HG03432 (cell line): Measurements from ENCODE around the gene USP6NL.

Experiments
- ATAC-seq: cut with Tn5 transposase; IDR thresholded peaks from one replicate; pipeline ENCODE4 v1.9.1; 2021; ENCODE audit warnings: mild to moderate bottlenecking, moderate library complexity; ENCODE audit not compliant: unreplicated experiment

Gene USP6NL

GRCh38 chr10:11617233-11617632 lies 5.8 kb upstream of the USP6NL start:
- no peak for ATAC-seq

DNA sequence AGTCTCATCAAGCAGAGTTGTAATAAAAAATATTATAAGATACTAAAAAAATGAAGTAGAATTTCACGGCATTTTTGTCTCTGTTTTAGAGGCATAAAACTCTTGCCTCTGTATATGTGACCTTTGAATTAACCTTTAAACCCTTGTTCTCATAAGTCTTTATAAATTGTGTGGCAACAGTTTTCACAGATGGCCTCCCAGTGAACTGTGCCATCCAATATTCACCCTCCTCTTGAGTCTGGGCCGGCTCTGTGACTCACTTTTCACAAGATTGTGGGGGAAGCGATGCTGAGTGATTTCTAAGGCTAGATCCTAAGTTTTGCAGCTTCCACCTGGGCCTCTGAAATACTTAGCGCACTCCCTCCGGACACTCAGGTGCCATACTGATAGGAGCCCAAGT lies 4.6 kb upstream of the USP6NL start:
- no peak for ATAC-seq

DNA sequence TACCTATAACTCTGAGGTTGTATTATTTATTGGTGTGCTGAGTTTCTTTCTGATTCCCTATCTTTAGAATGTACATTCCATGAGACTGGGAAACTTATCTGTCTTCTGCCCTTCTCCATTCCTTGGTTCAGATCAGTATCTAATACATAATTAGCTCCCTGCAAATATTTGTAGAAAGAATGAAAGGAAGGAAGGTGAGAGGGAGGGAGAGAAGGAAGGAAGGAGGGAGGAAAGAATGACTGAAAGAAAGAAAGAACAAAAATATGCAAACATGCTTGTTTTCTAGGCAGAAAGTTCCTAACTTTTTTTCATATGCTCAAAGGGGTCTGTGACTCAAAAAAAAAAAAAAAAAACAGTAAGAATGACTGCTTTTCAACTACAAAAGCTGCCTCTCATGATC lies 3.9 kb upstream of the USP6NL start:
- no peak for ATAC-seq

- no peak for ATAC-seq
These were observed 861 bp upstream of the USP6NL start for GRCh38 chr10:11612021-11613001.

- ATAC-seq: peak; percentile 11
These were observed 613 bp downstream of the USP6NL start for GRCh38 chr10:11610826-11611247.

DNA sequence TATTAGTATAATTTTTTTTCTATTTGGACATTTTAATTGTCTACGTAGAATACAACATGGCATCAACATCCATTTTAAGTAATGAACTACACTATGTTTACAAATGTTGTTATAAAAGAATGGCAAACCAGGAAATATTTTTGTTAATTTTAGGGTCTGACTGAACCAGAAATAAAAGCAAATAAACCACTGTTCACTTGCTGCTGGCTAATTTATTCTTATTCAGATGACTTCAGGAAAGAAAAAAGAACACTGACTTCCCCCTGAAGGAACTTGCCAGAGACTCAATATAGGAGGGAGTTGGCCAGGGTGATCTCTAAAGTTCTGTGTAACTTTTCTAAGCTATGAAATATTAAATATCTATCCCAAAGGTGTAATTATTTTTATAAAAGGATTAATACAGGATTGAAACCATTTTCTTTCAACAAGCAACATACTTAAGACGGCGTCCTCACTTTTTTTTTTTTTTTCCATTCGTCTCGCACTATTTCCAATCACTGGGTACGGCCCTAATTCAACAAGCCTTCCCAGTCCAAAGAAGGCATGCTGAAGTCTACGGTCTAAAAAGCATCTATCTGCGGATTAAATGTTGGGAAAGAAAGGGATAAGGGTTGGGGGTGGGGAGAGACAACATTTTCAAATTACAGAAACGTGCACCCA lies 1.2 kb downstream of the USP6NL start:
- no peak for ATAC-seq

DNA sequence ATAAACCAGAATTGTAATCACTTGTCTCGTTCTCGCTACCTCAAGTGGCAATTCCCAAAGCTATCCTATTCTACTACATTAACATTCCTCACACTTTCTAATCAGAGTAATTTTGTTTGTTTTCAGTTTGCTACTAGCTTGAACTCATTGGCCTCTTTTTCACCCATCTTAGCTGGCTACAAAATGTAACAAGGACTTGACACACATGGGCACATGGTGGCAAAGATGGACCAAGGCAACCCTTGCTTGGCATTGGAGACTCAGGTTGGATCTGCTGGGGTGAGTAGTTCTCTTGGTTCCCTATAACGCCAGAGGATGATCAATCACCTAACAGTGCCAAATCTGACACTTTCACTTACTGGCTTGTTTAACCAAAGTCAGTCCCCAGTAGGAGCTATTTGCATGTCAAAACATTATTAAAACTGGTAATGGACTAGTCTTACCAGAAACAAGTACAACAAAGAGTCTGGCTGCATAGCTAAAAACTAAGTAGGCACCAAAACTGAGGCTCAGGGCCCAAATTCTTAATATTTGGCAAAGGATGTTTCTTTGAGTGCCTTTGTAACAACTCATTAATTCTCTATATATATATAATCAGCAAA lies 1.9 kb downstream of the USP6NL start:
- peak; percentile 24 for ATAC-seq

DNA sequence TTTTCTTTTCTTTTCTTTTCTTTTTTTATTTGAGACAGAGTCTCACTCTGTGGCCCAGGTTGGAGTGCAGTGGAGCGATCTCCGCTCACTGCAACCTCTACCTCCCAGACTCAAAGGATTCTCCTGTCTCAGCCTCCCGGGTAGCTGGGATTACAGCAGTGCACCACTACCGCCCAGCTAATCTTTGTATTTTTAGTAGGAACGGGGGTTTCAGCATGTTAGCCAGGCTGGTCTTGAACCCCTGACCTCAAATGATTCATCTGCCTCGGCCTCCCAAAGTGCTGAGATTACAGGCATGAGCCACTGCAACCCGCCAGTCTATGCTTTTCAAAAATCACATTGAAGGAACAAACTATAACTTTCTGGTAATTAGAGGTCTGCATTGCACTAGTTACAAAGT lies 2.4 kb downstream of the USP6NL start:
- ATAC-seq: no peak

DNA sequence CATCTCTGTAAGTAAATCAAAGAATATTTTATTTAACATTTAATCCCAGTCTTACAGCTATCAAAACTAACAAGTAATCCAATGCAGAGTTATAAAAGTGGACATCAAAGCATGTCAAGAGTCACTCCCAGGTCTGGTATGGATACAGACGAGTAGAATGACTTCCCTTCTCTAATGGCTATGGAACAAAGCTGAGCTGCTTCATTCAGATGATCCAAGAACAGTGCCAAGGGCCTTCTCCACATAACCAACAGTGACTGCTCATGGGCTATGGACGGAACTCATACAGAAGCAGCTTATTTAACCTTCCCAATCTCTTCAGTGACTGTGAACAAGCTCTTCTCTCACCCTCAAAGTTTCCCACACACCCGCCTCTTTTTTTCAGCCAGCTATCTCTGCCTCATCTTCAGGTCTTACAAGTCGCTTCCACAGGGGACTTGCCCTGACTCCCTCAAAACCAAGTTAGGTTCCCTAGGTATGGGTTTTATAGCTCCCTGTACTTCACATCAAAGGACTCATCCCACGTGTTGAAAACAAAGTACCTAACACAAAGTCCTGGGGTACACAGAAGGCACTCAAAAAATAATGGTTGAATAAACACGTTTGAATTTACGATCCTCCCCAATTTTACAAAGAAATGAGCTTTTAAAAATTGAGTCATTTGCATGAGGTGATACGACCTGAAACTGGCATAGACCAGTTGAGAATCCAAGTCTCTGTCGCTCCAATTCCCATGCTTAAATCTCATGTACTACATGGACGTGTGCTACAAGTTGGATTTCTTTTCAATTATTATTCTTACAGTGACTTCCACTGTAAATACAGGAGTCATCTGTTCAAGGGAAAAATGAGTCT lies 3.1 kb downstream of the USP6NL start:
- no peak for ATAC-seq

- ATAC-seq: no peak
These were observed 5.5 kb downstream of the USP6NL start for GRCh38 chr10:11605807-11606408.

- ATAC-seq: peak; percentile 23
These were observed 6.4 kb downstream of the USP6NL start for GRCh38 chr10:11604865-11605650.

- ATAC-seq: no peak
These were observed 7.7 kb downstream of the USP6NL start for GRCh38 chr10:11603741-11604140.

- peak; percentile 45 for ATAC-seq
These were observed 8.4 kb downstream of the USP6NL start for GRCh38 chr10:11602919-11603523.

GRCh38 chr10:11602358-11602757 lies 9.1 kb downstream of the USP6NL start:
- peak; percentile 34 for ATAC-seq

- ATAC-seq: no peak
These were observed 9.8 kb downstream of the USP6NL start for GRCh38 chr10:11601670-11602069.

GRCh38 chr10:11600280-11600679 lies 11.2 kb downstream of the USP6NL start:
- no peak for ATAC-seq

DNA sequence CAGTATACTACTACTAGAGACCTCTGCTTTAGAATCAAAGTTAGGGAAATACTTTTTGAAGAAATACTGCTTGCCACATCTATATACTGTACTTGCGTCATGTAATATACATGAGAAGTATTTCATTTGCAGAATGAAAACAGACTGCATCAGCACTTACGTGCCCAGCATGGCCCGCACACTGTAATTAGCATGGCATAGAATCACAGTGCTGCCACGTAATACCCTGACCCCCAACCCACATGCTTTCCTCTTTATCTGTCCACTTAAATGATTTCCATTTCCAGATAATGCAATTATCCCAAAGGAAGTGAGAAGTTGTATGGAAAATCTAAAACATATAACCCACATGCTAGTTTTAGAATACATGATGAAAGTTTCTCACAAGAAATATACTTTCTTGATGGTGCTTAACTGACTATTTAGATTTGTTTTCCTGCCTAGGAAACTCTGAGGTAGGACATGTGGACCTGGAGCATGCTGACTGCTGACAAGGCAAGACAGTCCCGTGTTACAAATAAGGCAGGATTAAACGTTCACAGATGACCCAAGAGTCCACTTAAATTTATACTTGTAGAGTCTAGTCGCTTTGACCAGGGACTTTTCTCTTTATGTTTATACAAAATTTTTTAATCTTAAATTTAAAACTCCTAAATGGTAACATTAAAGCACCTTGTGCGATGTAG lies 12.6 kb downstream of the USP6NL start:
- no peak for ATAC-seq

DNA sequence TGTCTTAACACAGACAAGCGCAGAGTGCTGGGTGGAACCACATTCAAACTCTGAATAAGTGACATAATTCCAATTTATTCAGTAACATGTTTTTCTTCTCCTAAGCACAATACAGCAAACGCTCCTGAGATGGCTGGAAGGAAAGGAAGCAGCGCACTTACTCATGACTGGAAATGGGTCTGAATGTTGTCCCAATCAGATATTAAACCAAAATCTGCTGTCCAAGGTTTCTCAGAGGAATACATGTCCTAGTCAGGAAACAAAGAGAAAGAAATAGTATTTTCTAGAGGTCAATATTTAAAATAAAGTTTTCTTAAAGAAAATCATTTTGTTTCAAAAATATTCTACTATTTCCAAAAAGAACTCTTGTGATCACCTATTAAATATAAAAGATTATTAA lies 14.0 kb downstream of the USP6NL start:
- ATAC-seq: no peak

- peak; percentile 42 for ATAC-seq
These were observed 16.1 kb downstream of the USP6NL start for GRCh38 chr10:11595395-11595692.
